HL-60 (cell line): ENCODE data around the gene ZFP62.

Experiments used
- DNase-seq, 2 experiments: peaks; one replicate each; pipeline ENCODE4 v3.0.0-alpha.2; 2010 to 2020; ENCODE audit warnings: low read depth in 1 of 2, low spot score in 1 of 2
- H3K27ac ChIP-seq: fragments of 250-450 bp; sonication (Bioruptor Pico); replicated peaks from 2 replicates; pipeline ENCODE4 v1.5.1; 2020; ENCODE audit warnings: mild to moderate bottlenecking, moderate library complexity
- H3K27me3 ChIP-seq: fragments of 250-450 bp; sonication (Bioruptor Pico); 2 replicates; pipeline ENCODE4 v1.5.1; 2021; ENCODE audit warnings: mild to moderate bottlenecking, moderate library complexity; ENCODE audit not compliant: insufficient read depth, poor library complexity, severe bottlenecking
- H3K4me3 ChIP-seq: replicated peaks from 2 replicates; pipeline ENCODE4 v1.5.1; 2011; ENCODE audit warnings: mild to moderate bottlenecking, control low read depth, low read length; ENCODE audit not compliant: insufficient read depth
- GABPA ChIP-seq: IDR thresholded peaks from 2 replicates; pipeline ENCODE4 v1.6.1; 2012; ENCODE audit warnings: low read depth
- POLR2AphosphoS5 ChIP-seq: IDR thresholded peaks from 2 replicates; pipeline ENCODE4 v1.6.1; 2012; ENCODE audit warnings: low read depth
- REST ChIP-seq: IDR thresholded peaks from 2 replicates; pipeline ENCODE4 v1.6.1; 2012; ENCODE audit warnings: low read depth; ENCODE audit not compliant: insufficient replicate concordance
- SPI1 ChIP-seq: IDR thresholded peaks from 2 replicates; pipeline ENCODE4 v1.6.1; 2012; ENCODE audit warnings: low read depth, mild to moderate bottlenecking, borderline replicate concordance
- TF ChIP-seq, protein P1 (sequence below): IDR thresholded peaks from one replicate; pipeline ENCODE4 v1.5.1; 2011; ENCODE audit warnings: low read length, control low read depth, inconsistent platforms; ENCODE audit not compliant: insufficient read depth

The ZFP62 gene

GRCh38 chr5:180809403-180810209 is 51.5 kb downstream of the ZFP62 start:
- Histone ChIP-seq H3K27me3 (no peaks in the 10 kb centered on the region), H3K4me3 (peak overlapping the region; percentile 58), H3K27ac (peak overlapping the region; percentile 100)
- peak; percentile 85 to 93 for DNase-seq
- TF ChIP-seq REST: no peak
- no peak for TF ChIP-seq SPI1
- no peak; the same call in 1 of the 2 replicates for TF ChIP-seq POLR2AphosphoS5

DNA sequence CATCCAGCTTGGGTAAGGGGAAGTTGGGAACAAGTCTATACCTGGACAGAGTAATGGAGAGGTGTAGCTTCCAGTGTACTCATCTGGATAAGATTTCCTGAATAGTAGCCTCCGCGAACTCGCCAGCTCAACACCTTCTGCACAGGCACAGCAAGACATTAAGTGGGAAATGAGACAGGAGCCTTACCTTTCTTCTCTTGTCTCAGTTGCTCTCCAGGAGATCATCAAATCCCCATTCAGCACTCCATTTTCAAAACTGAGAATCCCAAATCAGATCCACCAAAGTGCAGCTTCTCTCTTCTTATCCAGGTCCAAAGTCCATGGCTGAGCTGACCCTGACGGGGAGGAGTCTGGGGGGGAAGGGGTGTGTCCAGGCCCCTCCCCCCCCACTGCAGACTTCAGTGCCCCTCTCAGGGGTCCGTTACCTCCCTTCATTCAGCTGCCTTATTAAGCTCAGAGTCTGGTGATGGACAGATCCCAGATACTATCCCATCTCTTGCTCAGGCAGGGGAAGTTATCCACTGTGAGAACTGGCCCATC is 52.5 kb downstream of the ZFP62 start:
- Histone ChIP-seq H3K27me3 (no peaks in the 10 kb centered on the region), H3K4me3 (peak overlapping the region; percentile 58), H3K27ac (peak overlapping the region; percentile 100)
- DNase-seq: no peak
- TF ChIP-seq SPI1 (no peak), REST (no peak)

DNA sequence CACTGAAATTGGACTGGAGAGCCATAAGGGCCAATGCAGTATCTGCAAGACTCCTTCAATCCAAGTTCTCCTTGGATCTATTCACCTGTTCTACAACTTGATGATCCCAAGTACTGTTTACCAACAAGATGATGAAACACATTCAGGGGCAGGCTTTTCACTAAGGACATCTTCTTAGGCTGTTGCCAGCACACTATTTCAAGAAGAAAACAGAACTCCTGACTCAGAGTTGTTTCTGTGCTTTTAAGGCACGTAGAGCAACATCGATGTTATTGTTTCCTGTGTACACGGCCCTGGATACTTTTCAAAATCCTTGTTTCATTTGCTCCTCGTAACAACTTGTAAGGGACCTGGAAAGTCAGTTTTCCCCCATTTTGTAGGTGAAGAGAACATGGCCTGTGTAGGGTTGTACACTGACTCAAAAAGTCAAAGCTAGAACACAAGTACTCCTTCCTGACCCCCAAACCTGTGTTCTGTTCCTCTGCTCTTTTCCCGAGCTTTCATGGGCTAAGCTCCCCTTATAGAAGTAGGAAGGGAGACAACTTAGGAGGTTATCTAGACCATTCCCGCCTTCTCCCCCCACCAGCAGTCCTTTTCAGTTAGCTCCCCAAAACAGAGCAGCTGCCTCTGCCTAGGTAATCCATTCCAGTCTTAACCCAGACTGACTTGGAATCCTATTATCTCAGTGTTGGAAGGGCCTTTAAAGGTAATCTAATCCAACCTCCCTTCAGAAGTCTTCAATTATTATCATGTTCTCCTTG is 53.2 kb downstream of the ZFP62 start:
- TF ChIP-seq POLR2AphosphoS5: no peak
- no peak for TF ChIP-seq GABPA
- TF ChIP-seq, protein P1, sequence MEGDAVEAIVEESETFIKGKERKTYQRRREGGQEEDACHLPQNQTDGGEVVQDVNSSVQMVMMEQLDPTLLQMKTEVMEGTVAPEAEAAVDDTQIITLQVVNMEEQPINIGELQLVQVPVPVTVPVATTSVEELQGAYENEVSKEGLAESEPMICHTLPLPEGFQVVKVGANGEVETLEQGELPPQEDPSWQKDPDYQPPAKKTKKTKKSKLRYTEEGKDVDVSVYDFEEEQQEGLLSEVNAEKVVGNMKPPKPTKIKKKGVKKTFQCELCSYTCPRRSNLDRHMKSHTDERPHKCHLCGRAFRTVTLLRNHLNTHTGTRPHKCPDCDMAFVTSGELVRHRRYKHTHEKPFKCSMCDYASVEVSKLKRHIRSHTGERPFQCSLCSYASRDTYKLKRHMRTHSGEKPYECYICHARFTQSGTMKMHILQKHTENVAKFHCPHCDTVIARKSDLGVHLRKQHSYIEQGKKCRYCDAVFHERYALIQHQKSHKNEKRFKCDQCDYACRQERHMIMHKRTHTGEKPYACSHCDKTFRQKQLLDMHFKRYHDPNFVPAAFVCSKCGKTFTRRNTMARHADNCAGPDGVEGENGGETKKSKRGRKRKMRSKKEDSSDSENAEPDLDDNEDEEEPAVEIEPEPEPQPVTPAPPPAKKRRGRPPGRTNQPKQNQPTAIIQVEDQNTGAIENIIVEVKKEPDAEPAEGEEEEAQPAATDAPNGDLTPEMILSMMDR: no peak
- TF ChIP-seq SPI1: no peak
- no peak for TF ChIP-seq REST
- H3K4me3 ChIP-seq: peak overlapping the region; percentile 58
- DNase-seq: no peak
- peak overlapping the region; percentile 23; the same call in 1 of the 2 replicates for H3K27ac ChIP-seq
- H3K27me3 ChIP-seq: no peaks in the 10 kb centered on the region
